K562 (cell line): ENCODE results near the gene PNISR. TPM values are rescaled to one million over a fixed set of nuclear protein-coding genes. Genes with fewer than 3 reads are reported as not detected.

ENCODE experiments used
- ATAC-seq: fragments of 200-7000 bp; cut with Tn5 transposase; 3 replicates; pipeline ENCODE4 v1.9.1; 2020; ENCODE audit warnings: moderate library complexity
- BruUV-seq: library from RNA; stranded (reverse); fragments of 400-500 nt; replicated peaks from 2 replicates; lab custom pipeline; 2021; lab: Mats Ljungman, UMichigan
- CTCF ChIA-PET: fragments of 300-600 bp; formaldehyde crosslinking; extraction: SDS; loops from one replicate; lab custom pipeline; 2021; ENCODE audit warnings: low intra/inter-chr PET ratio; lab: Yijun Ruan, JAX
- POLR2A ChIA-PET: fragments of 300-600, 350-650 bp; sonication (Branson Sonifier 250); formaldehyde crosslinking; extraction: SDS; loops from one replicate; lab custom pipeline; 2021; ENCODE audit warnings: antibody characterized with exemption, inconsistent platforms; lab: Yijun Ruan, JAX
- DNase-seq, 4 experiments: peaks; one replicate each; pipeline versions ENCODE4 v3.0.0 to v3.0.0-alpha.2; 2011 to 2018; ENCODE audit warnings: low spot score in 3 of 4, mixed read lengths in 3 of 4; ENCODE audit errors: extremely low read depth in 1 of 4
- FAIRE-seq: peaks from 2 replicates; lab custom pipeline; 2011; peaks lifted over from hg19 to GRCh38; lab: Jason Lieb, UNC
- H2AFZ ChIP-seq: 2 replicates; pipeline ENCODE4 v1.6.0; 2011; ENCODE audit warnings: low read depth, low read length, control low read depth, inconsistent platforms
- H3K27ac ChIP-seq: fragments of 200-600 bp; 3 replicates; pipeline ENCODE4 v1.8.0; 2011; ENCODE audit warnings: low read depth, mild to moderate bottlenecking, control low read depth, inconsistent platforms, low read length, moderate library complexity, mixed read lengths; ENCODE audit errors: extremely low read depth
- H3K27me3 ChIP-seq, 2 experiments: fragments of 300-600 bp in 1 of 2; 2 replicates in 1 of 2; 3 replicates in 1 of 2; pipeline versions ENCODE4 v1.6.0 to v1.8.0; 2011; ENCODE audit warnings: inconsistent platforms in 2 of 2, low read length in 2 of 2, mild to moderate bottlenecking in 1 of 2, mixed read lengths in 1 of 2, moderate library complexity in 1 of 2; ENCODE audit not compliant: control insufficient read depth in 2 of 2, insufficient read depth in 2 of 2
- H3K36me3 ChIP-seq: fragments of 300-600 bp; 3 replicates; pipeline ENCODE4 v1.8.0; 2011; ENCODE audit warnings: mild to moderate bottlenecking, low read length, inconsistent platforms; ENCODE audit not compliant: control insufficient read depth, insufficient read depth
- H3K4me1 ChIP-seq, 2 experiments: fragments of 200-600 bp in 1 of 2; replicated peaks in 1 of 2; 2 replicates in 1 of 2; 3 replicates in 1 of 2; pipeline versions ENCODE4 v1.5.1 to v1.8.0; 2011; ENCODE audit warnings: inconsistent platforms in 2 of 2, low read length in 2 of 2, mild to moderate bottlenecking in 1 of 2, mixed read lengths in 1 of 2, moderate library complexity in 1 of 2; ENCODE audit not compliant: control insufficient read depth in 2 of 2, insufficient read depth in 2 of 2
- H3K4me2 ChIP-seq: 2 replicates; pipeline ENCODE4 v1.6.1; 2011; ENCODE audit warnings: low read length, control low read depth, inconsistent platforms, mixed read lengths; ENCODE audit not compliant: insufficient read depth
- H3K4me3 ChIP-seq: fragments of 200-600 bp; sonication (generic), shearing (Covaris generic); 2 replicates; pipeline ENCODE4 v1.5.1; 2016; ENCODE audit warnings: control low read depth, inconsistent platforms
- H3K79me2 ChIP-seq: fragments of 200-600 bp; 3 replicates; pipeline ENCODE4 v1.8.0; 2011; ENCODE audit warnings: low read length, inconsistent platforms; ENCODE audit not compliant: control insufficient read depth, insufficient read depth
- H3K9ac ChIP-seq, 2 experiments: 2 replicates each; pipeline versions ENCODE4 v1.6.0 to v1.6.1; 2011; ENCODE audit warnings: low read depth in 2 of 2, low read length in 2 of 2, control low read depth in 1 of 2, inconsistent platforms in 1 of 2, mild to moderate bottlenecking in 1 of 2, mixed read lengths in 1 of 2; ENCODE audit not compliant: insufficient read depth in 1 of 2
- H3K9me1 ChIP-seq: one replicate; pipeline ENCODE4 v1.6.0; 2011; ENCODE audit warnings: inconsistent platforms, mild to moderate bottlenecking, low read length, moderate library complexity; ENCODE audit not compliant: control insufficient read depth, insufficient read depth
- H3K9me3 ChIP-seq: replicated peaks from 2 replicates; pipeline ENCODE4 v1.5.1; 2011; ENCODE audit warnings: low read depth, low read length, inconsistent platforms; ENCODE audit not compliant: control insufficient read depth, insufficient read depth
- H4K20me1 ChIP-seq: replicated peaks from 2 replicates; pipeline ENCODE4 v1.6.1; 2011; ENCODE audit warnings: low read length, inconsistent platforms, mixed read lengths; ENCODE audit not compliant: control insufficient read depth, insufficient read depth
- CBFA2T2 ChIP-seq: fragments of 450-650 bp; conservative IDR thresholded peaks from 2 replicates; pipeline ENCODE4 v1.6.1; 2017; ENCODE audit warnings: mild to moderate bottlenecking
- ETV1 ChIP-seq: fragments of 450-650 bp; conservative IDR thresholded peaks from 2 replicates; pipeline ENCODE4 v1.6.1; 2016; ENCODE audit warnings: missing genetic modification characterization, control low read depth, low read depth, missing compliant biosample characterization
- MYC ChIP-seq, 2 experiments: fragments of 250-450 bp in 1 of 2; sonication (Bioruptor Pico) in 1 of 2; IDR thresholded peaks; 2 replicates each; pipeline versions ENCODE4 v1.5.1 to v1.6.1; 2012 to 2021; ENCODE audit warnings: low read depth in 2 of 2, borderline replicate concordance in 1 of 2, improper control_type of control experiment in 1 of 2, low read length in 1 of 2, mild to moderate bottlenecking in 1 of 2, moderate library complexity in 1 of 2
- POLR2A ChIP-seq: fragments of 450-650 bp; conservative IDR thresholded peaks from 2 replicates; pipeline ENCODE4 v1.6.1; 2016
- PRDM10 ChIP-seq: fragments of 450-650 bp; IDR thresholded peaks from 2 replicates; pipeline ENCODE4 v1.6.1; 2018; ENCODE audit not compliant: partially characterized antibody
- SUPT5H ChIP-seq: fragments of 450-650 bp; IDR thresholded peaks from 2 replicates; pipeline ENCODE4 v1.6.1; 2016
- YBX1 ChIP-seq: fragments of 450-650 bp; IDR thresholded peaks from 2 replicates; pipeline ENCODE4 v1.7.1; 2016; ENCODE audit warnings: mild to moderate bottlenecking
- WGBS: fragments of 100-300 bp; shearing (Covaris generic); methylation state at CpG from one replicate; pipeline ENCODE4 v1.1.6; 2016; ENCODE audit warnings: low coverage, mixed read lengths; ENCODE audit not compliant: insufficient coverage; ENCODE audit errors: missing lambda C conversion rate; 5-methylcytosine and 5-hydroxymethylcytosine counted together
- in situ Hi-C: fragments of 300-500 bp; cut with MboI; formaldehyde crosslinking; loops from 4 replicates; pipeline ENCODE4 v1.15.0; 2018; ENCODE audit warnings: inconsistent platforms, mixed read lengths
- intact Hi-C: fragments of 100-400 bp; cut with micrococcal nuclease; formaldehyde crosslinking; loops from 2 replicates; pipeline ENCODE4 v1.14.2; 2022
- polyA plus RNA-seq, 8 experiments: library from polyadenylated mRNA; depleted of rRNA in 4 of 8; stranded (reverse) in 5 of 8; unstranded in 3 of 8; fragments of >200 nt; fragmentation: Nextera tagmentation in 2 of 8; fragmentation: Illumina TruSeq in 1 of 8; extraction: Ambion mirVana in 2 of 8; extraction: Trizol in 1 of 8; gene quantifications; 2 replicates each; pipeline versions ENCODE4 v1.2.1 to v1.2.3, GENCODE V29; 2011 to 2014; ENCODE audit warnings: inconsistent platforms in 1 of 8, missing spikeins in 1 of 8
- total RNA-seq, 7 experiments: library from RNA; depleted of rRNA in 6 of 7; stranded (reverse); fragments of >200 nt in 6 of 7; fragmentation: Illumina TruSeq in 2 of 7; extraction: Trizol in 2 of 7; gene quantifications; 2 replicates each; pipeline versions ENCODE4 v1.2.1 to v1.2.3, GENCODE V29; 2011 to 2021; ENCODE audit warnings: low replicate concordance in 1 of 7

PNISR gene
- total and polyA plus RNA-seq, 9 of the 15 experiments (the other 6 are each of a cell fraction or from before 2014, with no cell fraction given): 97.4 to 206 (median 131) TPM

- no TSS peak for BruUV-seq
- FAIRE-seq: peak; percentile 29
These were observed 27.8 kb downstream of the PNISR start for GRCh38 chr6:99397287-99397686.

More at GRCh38 chr6:99397287-99397686, 27.8 kb downstream of the PNISR start:
- Histone ChIP-seq H4K20me1 (no peaks in the 10 kb centered on the region), H3K9ac (no peak overlapping the region), H3K79me2 (peaks cover 12% of the 10 kb centered on the region; the same call in 2 of the 3 replicates), H2AFZ (no peak overlapping the region), H3K9me3 (no peaks in the 10 kb centered on the region), H3K36me3 (peaks cover 50% of the 10 kb centered on the region), H3K4me3 (no peak overlapping the region), H3K27ac (no peak overlapping the region), H3K27me3 (no peaks in the 10 kb centered on the region), H3K9me1 (no peaks in the 10 kb centered on the region), H3K4me2 (no peak overlapping the region), H3K4me1 (peaks cover 3 to 4% of the 10 kb centered on the region in 2 experiments; a peak in 3 of 5 replicates)
- in situ Hi-C loops (no loop called here), intact Hi-C loops (no loop called here)
- CTCF ChIA-PET: no interaction called here
- TF ChIP-seq SUPT5H: 0 out of 2 replicates have a peak, but pooled peaks have one; percentile 23
- peak; percentile 21 for TF ChIP-seq PRDM10
- TF ChIP-seq YBX1: no peak
- no peak for TF ChIP-seq ETV1 (tag)
- TF ChIP-seq CBFA2T2: no peak
- TF ChIP-seq MYC (IDR thresholded peaks at IDR 0.05; ENCODE audit: low read depth, low read length): no peak
- no peak for TF ChIP-seq MYC (CRISPR knock-in tag; IDR thresholded peaks at IDR 0.05; ENCODE audit: borderline replicate concordance, low read depth)
- 0 out of 2 replicates have a peak, but pooled peaks have one; percentile 31 for TF ChIP-seq POLR2A
- ATAC-seq: no peak
- POLR2A ChIA-PET: interaction anchor here (1.6 kb wide), 1 partner anchor 16 kb away, joined by 8 read pairs; no protein-coding TSS in a partner anchor
- DNase-seq: no peak
- 0% methylated on average over 1 of the region's 1 CpG for WGBS
